Stimulated activated CD8-positive, alpha-beta memory T cell treated with anti-CD3 and anti-CD28 coated beads, Interleukin-15, amount 100 ng/mL, for 1 hour (primary cell): ENCODE data around the gene WDR5.
A peak's percentile ranks its signal among the peaks of the same experiment; 100 is the strongest.

Experiments
- DNase-seq: peaks from one replicate; pipeline ENCODE4 v3.0.0-alpha.2; 2020; ENCODE audit warnings: low read depth

WDR5 gene

DNA sequence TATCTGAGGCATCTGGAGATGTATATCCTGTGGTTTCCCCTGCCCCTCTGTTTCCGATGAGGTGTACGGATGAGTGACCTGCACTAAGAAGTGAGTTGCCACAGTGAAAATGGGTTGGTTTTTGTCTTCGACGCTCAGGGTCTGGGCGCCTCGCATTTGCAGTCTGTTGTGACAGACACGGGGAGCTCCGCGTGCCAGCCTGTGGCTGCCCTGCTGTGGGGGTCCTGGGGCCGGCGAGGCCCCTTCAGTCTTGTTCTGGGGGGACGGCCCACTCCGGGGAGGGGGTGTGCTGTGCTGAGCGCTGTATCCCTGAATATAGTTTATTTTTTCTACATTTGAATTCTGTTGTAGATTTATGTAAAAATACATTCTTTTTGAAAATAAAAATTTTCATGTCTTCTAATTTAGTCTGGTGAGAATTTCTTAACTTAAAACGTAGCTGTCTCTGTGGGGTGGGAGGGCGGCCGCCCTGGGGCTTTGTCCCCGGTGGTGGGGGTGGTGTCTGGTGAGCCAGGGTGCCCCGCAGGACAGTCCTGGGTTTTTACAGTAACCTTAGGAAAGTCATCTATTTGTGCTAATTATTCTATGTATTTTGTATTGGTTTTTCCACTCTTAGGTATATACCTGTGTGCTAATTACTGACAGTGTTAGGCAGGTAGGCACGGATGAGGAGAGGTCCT, 23.8 kb downstream of the WDR5 start:
- DNase-seq = no peak

DNA sequence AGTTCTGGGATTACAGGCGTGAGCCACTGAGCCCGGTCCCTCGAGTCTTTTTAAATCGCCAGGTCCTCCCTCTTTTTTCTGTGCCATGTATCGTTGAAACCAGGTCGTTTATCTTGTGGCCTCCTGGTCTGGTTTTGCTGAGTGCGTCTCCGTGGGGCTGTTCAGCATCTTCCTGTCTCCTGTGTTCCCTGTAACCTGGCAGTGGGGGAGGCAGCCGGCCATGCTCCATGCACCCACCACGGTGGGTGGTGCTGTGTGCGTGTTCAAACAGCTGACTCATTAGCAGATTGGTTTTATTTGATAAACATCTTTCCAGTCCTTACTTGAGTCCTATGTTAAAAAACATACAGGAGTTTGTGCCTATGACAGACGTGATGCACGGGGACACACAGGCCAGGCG, 25.8 kb downstream of the WDR5 start:
- DNase-seq = no peak

DNA sequence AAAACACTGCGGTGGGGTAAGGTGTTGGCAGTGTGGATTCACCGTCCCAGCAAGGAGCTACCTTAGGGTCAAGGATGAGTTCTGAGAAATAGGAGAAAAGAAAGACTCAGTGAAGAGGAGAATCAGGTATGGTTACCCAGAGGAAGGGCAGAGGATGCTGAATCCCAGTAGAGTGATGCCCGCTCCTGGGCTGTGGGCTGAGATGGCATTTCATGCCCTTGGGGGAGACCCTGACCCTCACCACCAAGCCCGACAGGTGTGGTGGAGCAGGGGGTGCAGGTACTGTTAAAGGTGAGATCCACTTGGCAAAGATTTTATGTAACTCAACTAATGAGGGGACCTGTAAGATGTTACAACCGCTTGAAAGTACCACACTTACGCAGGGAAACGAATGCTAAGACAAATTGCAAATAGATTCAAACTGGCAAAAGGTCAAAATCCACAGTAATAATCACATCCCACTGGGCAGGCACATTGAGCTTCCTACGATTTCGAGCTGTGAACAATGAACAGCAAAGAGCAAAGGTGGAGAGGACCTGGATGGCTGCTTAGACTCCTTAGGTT, 26.4 kb downstream of the WDR5 start:
- no peak for DNase-seq

DNA sequence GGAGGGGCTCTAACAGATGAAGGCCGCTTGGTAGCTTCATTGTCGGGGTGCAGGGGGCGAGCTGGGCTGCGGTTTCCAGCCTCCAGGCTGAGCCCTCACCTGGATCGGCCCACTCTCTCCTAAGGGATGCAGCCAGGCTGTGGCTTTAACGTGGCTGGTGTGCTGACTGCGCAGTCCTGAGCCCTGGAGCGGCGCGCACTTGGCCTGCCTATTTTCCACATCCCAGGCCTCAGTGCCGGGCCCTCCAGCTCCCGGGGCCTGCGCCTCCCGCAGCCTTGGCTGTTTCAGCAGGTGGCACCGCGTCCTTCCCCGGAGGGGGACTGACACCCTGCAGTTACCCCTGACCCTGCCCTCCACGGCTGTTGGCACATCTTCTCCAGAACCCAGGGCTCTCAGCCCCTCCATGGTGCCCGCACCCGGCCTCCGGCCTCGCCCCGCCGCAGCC, 27.1 kb downstream of the WDR5 start:
- no peak for DNase-seq

DNA sequence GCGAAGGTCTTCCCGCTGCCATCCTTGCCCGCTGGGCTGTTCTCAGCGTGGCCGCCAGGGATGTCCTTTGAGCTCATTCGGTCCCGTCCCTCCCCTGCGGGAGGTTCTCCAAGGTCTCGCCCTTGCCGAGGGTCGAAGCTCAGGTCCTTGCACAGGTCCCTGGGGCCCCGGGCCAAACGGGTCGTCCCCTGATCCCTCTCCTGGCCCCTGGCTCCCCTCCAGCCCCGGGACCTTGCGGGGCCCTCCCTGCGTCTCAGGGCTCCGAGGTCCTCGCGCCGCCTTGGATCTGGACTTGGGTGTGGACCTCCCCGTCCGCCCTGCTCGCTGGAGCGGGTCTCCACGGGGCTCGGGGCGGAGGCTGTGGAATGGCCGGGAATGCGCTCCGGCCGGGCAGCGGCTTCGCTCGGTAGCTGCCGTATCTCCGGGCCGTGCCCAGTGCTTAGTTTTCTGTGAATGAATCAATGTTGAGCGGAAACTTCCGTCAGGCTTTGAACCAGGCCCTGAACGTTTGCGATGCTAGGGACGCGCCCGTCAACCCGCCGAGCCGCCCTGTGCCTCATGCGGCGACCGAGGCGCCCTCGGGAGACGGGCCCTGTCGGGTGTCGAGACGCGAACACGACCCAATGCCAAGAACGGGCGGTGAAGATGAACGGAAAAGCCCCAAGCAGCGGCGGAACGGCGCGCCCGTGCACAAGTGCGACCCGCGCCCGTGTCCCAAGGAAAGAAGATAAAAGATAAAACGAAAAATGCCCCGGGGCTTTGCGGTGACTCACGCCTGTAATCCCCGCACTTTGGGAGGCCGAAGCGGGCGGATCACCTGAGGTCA, 27.7 kb downstream of the WDR5 start:
- peak; percentile 38 for DNase-seq

DNA sequence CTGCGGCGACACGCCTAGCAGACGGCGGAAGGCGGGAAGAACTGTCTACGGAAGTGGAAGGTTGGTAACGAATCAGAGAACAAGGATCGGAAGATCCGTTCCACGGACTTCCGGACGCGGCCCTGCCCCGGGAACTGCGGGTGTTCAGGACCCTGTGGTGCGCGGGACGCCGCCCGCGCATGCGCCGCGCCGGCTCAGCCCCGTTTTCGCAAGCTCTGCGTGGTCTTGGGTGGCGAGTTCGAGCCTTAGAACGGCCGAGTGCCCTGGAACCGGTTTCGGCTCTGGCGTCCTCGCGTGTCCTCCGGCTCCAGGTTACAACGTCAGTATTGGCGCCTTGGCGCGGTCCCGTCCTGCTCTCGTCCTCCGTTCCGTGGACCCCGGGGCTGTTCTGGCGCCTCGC, 29.0 kb downstream of the WDR5 start:
- DNase-seq = no peak

DNA sequence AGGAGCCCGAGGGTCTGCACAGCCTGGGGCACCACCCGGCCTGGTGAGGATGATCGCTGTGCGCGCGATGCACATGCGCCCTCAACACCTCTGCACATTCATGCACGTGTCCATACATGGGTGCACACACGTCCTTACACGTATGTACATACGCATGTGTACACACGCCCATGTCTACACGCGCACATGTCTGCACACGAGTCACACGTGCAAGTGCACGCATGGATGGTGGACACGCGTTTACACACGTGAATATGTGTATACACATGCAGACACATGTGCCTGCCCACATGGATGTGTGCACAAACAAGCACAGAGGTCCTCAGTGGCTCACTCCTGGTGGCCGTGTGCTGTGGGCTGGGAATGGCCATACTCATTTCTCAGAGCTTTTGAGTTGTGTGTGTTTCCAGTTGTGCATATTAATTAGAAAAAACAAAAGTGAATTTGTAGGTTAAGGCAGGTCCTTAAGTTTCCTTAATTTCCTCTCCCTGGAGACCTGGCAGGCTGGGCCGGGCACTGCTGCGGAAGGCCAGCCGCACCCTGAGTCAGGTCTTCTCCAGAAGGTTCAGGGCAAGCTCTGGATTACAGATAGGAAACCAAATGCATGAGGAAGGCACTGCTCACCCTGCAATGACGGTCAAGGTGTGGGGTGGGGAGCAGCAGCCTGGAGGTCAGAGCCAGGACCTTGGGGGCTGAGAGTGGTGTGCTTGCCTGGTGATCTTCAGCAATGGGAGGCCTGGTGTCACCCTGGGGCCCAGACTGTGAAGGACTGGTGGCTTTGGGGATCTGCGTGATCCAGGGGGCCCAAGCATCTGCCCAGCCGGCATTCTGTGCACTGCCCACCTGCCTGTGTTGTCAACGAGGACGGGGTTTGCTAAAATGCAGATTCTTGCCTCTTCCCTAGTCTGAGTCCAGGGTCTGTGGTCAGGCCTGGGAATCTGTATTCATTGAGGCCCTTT, 29.8 kb downstream of the WDR5 start:
- no peak for DNase-seq

DNA sequence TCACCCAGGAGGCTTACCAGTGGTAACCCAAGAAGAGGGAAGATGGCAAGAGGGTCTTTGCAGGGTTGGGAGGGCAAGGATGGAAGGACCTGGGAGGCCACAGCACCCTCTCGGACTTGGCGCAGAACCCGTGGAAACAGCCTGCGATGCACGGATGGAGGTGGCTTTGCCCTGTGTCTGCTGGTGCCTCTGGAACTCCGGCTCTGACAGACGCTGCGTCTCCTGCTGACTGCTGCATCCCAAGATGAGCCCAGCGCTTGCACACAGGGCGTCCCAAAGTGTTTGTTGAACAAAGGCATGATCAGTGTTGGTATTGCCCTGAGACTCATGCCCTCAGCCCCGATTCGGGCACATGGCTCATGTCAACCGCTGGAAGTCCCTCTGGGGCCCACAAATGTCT, 30.5 kb downstream of the WDR5 start:
- DNase-seq = no peak

DNA sequence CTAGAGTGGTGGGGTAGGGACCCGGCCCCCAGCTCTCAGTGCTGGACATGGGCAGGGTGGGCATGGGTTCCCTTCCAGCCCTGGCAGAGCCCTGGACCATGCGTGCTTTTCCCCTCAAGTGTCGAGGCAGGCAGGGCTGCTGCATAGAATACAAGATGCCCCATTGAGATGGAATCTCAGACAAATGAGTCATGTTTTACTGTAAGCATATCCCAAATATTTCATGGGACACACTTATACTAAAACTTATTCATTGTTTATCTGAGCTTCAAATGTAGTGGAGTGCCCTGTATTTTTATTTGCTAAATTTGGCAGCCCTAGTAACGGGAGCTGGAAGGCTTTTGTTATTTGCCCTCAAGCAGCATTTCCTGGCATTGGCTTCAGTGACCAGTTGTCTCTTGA, 31.6 kb downstream of the WDR5 start:
- DNase-seq = no peak

DNA sequence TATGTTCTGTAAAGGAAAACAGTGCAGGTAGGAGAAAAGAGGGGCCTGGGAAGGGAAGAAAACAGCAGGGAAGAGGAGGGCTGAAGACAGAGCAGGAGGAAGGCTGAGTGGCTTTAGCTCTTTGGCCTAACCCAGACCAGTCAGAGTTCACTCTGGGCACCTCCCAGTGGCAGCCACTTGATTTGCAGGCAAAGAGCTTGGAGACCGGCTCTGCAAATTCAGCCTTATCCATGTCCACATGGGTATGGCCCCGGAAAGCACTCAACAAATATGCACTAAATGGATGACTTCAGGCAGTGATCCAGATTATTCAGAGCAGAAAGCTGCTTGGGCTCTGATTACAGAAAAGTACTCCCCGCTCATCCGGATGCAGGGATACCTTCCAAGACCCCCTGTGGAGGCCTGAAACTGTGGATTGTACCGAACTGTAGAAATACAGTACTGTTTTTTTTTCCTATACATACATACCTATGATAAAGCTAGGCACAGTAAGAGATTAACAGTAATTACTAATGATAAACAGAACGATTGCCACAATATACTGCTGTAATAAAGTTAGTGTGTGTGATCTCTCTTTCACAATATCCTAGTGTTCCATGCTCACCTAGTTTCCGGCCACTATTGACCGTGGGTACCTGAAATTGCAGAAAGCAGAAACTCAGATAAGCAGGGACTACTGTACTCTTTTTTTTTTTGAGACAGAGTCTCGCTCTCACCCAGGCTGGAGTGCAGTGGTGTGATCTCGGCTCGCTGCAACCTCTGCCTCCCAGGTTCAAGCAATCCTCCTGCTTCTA, 33.1 kb downstream of the WDR5 start:
- DNase-seq = no peak

DNA sequence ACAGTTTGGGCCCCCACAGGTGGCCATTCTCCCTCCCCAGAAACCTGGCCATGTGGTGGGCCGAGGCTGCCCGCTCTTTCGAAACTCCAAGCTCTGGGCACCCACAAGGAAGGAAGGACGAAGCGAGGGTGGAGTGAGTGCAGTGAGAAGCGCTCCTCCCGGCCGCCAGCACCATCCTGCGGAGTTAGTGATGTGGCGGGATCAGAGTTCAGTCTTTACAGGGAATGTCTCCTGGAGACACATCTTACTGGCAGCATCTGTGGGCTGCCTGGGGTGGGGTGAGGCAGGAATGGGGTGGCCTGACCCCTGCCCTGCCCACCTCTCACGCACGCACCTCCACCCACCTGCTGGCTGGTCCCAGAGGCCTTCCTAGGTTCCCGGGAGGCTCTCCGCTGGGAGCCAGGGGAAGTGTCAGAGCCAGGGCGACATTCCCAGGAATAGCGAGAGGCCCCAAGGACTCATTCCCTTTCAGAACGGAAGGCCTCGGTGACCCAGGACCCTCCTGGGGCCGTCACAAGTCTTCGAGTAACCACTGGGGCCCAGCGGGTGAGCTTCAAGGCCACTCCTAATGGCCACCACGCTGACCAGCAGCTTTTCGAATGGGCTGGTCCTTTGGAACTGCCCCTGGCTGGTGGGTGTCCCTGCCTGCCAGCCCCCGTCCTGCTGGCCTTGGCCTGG, 34.0 kb downstream of the WDR5 start:
- no peak for DNase-seq

DNA sequence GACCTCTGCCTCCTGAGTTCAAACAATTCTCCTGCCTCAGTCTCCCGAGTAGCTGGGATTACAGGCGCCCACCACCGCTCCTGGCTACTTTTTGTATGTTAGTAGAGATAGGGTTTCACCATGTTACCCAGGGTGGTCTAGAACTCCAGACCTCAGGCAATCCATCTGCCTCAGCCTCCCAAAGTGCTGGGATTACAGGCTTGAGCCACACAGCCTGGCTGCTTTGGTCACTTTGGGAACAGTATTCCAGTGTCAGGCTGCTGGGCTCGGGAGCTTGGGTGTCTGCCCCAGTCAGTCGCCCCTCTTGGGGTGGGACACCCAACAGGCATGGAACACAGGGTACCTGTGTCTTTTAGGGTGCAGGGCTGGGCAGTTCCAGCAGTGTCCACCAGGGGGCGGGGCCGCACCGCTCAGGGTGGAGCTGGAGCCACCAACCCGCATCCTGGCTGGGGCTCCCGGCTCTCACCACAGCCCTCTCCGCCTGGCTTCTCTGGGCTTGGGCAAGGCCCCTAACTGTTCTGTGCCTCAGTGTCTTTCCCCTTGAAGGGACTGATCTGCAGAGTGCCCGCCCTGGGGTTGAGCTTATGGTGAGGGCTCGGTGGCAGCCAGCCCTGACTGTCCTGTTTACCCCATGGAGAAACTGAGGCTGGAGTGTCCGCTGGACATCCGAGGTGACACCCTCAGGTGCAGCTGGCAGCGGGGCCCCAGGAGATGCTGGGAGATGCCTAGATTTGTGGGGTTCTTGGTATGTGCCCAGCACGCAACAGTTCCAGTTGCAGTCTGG, 34.8 kb downstream of the WDR5 start:
- no peak for DNase-seq

DNA sequence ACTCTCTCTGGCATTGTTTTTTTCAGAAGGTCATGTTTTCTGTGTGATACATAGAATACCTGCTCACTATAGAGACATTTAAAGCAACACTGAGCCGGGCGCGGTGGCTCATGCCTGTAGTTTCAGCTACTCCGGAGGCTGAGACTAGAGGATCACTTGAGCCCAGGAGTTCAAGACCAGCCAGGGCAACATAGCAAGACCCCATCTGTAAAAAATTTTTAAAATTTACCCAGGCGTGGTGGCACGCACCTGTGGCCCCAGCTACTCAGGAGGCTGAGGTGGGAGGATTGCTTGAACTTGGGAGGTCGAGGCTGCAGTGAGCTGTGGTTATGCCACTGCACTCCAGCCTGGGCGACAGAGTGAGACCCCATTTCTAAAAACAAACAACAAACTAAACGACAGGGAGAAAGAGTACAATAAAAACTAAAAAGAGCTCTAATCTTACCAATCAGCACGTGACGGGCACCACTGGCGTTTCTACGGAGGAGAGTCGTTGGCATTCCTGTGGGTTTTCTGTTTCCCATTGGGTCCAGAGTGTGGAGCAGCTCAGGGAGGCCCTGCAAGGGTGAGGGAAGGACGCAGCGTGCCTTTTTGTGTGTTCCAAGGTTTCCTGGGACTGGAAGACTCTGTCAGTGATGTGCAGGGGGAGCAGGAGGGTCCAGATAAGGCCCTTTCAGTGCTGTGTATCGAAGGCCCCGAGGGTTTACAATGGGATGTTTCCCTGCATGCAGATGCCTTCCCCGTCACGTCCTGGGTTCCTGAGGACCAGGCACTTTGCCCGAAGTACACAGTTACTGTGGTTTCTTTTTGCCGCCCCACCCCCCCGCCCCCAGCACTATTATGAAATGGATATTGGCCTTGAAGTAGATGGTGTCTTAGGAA, 35.7 kb downstream of the WDR5 start:
- no peak for DNase-seq

DNA sequence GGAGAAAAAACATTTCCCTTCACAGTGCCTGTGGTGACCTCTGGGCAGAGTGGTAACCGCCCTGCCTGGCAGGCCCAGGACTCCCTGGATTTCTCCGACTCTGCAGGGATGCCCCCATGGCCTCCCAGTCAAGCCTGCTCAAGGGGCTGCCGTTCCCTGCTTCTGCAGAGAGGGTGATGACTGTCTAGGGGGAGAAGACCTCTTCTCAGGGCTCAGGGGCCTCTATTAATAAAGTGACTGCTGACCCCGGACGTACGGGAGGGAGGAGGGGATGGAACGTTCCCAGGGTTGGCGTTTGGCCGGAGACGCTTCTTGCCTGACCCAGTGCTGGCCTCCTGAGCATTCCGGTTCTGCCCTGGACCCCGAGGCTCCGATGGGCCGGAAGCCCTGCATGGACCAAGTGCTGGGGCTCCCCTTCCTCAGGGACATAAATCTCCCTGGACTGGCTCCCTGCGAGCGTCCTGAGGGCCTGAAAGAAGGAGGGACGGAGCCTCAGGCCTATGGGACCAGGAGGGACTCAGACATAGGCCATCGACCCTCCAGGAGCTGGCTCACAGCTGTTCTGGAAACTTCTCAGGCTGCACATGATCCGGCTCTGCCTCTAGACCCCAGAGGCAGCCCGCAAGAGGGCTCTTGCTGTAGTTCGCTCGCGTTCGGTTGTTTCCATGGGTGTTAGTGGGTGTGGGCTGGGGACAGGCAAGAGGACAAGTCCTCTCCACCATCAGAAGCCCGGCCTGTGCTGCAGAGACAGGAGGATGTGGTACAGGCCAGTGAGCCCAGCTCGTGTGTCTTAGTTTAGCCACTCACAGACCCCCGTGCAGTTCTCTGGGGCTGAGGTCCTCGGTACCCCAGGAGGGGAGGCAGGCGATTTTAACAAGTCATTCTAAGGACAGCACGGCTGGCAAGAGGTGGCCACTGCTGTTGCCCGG, 36.6 kb downstream of the WDR5 start:
- no peak for DNase-seq

DNA sequence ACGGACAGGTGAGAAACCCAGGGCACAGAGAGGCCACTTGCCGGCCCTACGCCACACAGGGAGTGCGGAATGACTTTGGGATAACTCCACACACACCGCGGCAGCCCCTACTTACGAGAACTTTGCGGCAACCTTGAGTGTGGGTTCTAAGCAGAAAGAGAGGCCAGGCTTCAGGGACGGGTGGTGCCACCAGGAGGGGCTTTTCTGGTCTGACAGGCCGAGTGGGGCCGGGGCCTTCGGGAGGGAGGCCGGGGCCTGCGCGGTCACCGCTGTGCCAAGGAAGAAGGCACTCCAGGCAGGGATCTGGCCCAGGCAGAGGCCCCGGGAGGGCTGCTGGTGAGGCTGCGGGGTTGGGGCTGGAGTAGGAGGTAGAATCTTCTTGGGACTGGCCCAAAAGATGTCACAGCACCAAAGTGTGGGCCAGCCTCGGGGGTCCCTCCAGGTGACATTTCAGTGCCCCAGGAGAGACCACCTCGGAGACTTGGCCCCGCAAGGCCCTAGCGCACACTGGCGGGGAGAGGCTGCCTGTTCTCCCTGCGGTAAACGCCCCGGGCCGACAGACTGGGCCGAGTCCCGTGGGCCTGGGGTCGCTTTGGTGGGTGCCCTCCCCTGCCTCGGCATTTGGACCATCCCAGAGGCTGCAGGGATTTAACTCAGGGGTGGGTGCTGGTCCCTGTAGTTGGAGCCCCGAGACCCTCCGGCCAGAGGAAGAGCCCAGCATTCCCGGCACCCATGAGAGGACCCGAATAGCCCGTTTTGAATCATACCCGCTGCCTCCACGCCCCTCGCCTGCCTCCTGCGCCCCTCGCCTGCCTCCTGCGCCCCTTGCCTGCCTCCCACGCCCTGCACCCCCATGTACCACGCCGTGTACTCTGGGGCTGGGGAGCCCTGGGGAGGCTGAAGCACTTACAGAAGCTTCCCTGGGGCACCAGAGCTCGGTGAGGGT, 37.5 kb downstream of the WDR5 start:
- no peak for DNase-seq

DNA sequence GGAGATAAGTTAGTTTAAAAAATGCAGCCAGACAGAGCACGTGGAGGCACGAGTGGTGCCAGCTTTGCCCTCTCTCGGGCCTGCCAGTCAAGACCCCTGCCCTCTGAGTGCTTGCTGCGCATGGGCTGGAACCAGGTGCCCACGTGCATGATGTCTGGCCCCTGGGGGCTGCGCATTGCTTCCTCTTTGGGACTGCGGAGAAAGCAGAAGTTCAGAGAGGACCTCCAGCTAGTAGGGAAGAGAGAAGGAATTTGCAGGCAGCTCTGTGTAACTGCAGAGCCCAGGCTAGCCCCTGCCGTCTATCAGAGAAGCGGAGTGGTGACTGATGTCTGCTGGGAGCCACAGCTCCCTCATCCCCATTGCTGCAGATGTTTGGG, 38.2 kb downstream of the WDR5 start:
- no peak for DNase-seq
